Retinal pigment epithelial cell (primary cell): ENCODE data around the gene TCIRG1.

Experiments
- DNase-seq: peaks from one replicate; pipeline ENCODE4 v3.0.0-alpha.2; 2010; ENCODE audit warnings: low read depth
- H3K4me3 ChIP-seq: 2 replicates; pipeline ENCODE4 v1.5.1; 2011; ENCODE audit warnings: mild to moderate bottlenecking, low read length, control low read depth, moderate library complexity
- CTCF ChIP-seq: conservative IDR thresholded peaks from 2 replicates; pipeline ENCODE4 v1.5.1; 2011; ENCODE audit warnings: low read depth, low read length, control low read depth, inconsistent platforms

TCIRG1 gene

GRCh38 chr11:68064926-68065325 lies 26.1 kb downstream of the TCIRG1 start:
- DNase-seq = no peak
- H3K4me3 ChIP-seq = no peak overlapping the region
- TF ChIP-seq CTCF = no peak

DNA sequence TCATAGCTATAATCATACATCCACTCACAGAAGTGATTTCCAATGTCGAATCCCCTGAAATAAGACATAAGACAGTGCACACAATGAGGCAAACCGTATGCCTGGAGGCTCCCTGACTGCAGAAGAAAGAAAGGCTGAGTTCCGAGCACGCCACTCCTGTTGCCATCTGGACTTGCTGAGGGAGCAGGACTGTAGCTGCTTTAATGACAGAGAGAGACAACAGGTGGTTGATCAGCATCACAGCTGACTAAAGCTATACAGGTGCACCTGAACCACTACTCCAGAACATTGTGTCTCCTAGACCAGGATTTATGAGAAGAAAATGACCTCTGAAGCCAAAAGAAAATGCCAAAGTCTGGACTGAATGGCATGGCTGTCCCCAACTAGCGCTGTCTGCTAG lies 27.0 kb downstream of the TCIRG1 start:
- DNase-seq = no peak
- TF ChIP-seq CTCF = no peak
- H3K4me3 ChIP-seq = no peak overlapping the region

DNA sequence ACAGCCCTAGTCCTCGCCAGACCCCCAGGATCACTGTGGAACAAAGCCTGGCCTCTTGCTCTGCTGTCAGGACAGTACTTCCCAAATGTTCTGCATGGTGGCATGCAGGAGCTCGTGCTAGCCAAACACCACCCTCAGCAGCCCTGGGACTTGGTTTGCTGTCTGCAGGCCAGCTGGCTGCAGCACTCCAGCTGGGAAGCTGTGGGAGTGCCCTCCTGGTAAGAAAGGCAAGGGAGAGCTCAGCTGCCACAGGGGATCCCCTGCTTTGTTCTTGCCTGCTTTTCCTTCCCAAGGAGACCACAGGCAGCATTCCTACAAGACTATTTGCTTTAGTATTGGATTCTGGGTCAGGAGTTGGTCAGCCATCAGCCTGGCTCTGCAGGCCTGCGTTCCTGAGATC lies 27.9 kb downstream of the TCIRG1 start:
- no peak for TF ChIP-seq CTCF
- no peak overlapping the region for H3K4me3 ChIP-seq
- no peak for DNase-seq

- no peak for TF ChIP-seq CTCF
- no peak for DNase-seq
- no peak overlapping the region for H3K4me3 ChIP-seq
Measured at GRCh38 chr11:68067991-68068390, 29.2 kb downstream of the TCIRG1 start.

DNA sequence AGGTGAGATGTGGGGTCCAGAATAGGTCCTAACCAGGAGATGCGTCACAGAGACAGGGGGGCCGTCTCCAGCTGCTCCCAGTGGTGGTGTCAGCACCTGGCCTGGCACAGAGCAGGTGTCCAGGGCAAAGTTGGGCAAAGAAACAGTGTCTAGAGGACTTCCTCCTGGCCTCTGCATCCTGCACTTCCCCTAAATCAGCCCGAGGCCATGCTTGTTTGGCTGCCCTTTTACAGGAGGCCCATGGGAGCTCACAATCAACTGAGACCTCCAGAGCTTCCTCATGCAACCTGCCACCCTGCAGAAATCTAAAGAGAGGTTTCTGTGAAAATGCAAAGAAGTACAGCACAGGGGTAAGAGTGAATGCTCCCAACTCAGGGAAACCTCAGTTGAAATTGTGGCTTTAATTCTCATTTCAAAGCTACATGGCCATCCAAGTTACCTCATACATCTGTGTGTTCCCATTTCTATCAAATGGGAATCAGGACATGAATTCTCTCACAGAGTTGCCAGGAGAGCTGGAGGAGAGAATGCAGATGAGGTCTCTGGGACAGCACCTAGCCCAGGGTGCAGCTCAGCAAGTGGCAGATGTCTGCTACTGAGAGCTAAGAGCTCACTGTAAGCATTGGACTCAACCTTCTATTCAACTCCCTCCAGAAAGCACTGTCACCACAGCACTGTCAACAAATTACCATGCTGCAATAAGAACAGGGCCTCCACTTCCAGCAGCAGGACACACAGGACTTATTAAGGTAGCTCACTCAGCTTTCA lies 32.6 kb downstream of the TCIRG1 start:
- TF ChIP-seq CTCF = no peak
- H3K4me3 ChIP-seq = no peak overlapping the region
- no peak for DNase-seq

DNA sequence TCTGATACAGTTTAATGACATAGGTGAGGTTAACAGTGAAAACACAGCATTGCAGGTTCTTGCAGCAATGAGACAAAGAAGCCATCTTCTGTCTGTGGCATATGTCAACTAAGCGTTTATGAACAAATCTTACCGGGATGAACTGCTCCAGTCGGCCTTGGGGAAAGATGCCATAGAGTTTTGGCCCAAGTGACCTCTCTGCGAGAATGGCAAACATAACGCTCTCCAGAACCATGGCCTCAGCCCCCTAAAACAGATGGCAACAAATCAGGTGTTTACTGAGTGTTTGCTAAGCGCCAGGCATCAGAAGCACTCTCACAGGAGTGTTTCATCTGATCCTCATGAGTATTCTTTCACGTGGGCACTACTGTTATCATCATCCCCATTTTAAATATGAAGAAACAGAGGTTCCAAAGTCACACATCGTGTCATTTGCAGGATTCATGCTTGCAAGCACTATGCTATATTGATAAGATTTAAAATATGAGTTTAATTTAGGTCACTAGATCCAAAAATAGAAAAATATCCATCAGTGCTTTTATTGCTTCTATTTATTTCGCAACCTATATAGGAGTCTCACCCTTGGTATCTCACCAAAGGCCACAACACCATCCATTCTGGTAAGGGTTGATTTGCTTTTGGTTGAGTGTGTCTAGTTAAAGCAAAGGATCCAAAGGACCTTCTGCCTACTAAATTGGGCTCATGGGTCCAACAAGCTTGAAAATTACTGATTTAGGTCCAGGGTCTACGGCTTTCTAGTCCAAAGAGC lies 35.9 kb downstream of the TCIRG1 start:
- no peak for DNase-seq
- no peak overlapping the region for H3K4me3 ChIP-seq
- TF ChIP-seq CTCF = no peak
